ENCODE measurements around the gene MAP3K21.

MAP3K21 gene

DNA sequence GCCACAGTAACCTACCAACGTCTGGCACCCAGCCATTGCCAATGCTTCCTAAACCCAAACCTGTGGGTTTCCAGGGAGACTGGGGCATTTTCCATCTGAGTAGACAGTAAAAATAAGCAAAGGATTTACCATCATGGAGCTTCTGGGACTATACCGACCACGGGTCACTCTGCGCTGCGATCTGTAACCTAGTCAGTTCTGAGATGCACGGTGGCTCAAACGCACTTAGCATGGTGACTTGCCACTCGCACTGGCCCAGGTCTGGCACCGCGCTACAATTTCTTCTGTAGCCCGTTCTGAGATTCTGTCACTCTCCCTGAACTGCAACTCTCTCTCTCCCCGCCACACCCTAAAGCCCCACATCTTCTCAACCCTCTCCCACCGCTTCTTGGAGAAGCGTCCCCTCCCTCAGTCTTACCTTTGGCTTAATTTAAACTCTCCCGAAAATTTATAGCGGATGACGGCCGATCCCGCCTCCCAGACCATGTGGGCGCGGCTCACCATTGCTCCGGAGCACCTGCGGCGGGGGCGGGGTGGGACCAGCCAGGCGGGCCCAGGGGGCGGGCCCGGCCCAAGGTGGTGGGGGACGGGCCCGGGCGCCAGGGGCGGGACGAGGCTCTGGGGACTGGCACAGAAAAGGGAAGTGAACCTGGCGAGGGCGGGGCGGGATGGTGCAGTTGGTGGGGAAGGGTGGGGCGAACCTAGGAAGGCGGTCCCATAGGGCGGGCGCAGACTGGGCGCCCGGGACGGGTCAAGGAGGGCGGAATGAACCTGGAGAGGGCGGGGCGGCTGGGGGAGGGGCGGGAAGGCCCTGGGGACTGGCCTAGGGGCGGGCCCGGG, 493 bp upstream of the MAP3K21 start:
- DNase-seq, result peak; percentile 89

DNA sequence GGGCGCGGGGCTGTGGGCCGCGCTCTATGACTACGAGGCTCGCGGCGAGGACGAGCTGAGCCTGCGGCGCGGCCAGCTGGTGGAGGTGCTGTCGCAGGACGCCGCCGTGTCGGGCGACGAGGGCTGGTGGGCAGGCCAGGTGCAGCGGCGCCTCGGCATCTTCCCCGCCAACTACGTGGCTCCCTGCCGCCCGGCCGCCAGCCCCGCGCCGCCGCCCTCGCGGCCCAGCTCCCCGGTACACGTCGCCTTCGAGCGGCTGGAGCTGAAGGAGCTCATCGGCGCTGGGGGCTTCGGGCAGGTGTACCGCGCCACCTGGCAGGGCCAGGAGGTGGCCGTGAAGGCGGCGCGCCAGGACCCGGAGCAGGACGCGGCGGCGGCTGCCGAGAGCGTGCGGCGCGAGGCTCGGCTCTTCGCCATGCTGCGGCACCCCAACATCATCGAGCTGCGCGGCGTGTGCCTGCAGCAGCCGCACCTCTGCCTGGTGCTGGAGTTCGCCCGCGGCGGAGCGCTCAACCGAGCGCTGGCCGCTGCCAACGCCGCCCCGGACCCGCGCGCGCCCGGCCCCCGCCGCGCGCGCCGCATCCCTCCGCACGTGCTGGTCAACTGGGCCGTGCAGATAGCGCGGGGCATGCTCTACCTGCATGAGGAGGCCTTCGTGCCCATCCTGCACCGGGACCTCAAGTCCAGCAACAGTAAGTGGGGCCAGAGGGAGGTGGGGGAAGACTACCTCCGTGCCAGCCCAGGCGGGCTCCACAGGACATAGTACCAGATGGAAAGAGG, 808 bp downstream of the MAP3K21 start:
- DNase-seq, result peak; percentile 62

DNA sequence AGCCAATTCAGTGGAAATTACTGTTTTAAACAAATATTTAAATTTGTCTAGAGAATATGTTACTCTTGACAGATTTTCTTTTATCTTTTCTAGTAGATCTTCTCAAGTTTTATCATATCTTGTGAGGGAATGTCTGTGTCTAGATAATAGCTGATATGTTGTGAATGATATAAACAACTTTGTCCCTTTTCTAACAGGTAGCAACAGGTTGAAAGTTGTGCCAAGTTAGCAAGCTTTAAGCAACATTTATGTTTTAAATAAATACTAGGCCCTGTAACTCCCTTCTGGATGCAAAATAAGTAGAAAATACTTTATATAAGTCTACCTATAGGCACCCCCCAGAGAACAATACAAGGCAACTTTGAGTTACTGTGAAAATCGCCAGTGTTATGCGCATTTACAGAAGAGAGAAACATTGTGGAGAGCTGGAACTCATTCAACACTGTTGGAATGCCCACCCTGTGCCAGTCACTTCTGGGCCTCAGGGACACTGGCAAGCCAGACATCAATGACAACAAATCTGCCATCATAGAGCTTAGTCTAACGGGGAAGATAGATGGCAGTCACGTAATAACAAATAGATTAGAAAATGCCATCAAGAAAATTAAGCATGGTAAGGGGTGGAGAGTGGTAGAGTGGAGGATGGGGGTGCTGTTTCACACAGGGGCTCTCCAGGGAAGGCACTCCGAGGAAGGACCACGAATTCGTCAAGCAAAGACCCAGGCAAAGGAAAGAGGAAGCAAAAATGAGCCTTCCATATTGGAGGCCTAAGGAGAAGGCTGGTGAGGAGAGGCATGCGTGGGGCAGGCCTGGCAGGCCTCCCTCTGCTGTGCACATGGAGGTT, 4.4 kb downstream of the MAP3K21 start:
- DNase-seq, result no peak

DNA sequence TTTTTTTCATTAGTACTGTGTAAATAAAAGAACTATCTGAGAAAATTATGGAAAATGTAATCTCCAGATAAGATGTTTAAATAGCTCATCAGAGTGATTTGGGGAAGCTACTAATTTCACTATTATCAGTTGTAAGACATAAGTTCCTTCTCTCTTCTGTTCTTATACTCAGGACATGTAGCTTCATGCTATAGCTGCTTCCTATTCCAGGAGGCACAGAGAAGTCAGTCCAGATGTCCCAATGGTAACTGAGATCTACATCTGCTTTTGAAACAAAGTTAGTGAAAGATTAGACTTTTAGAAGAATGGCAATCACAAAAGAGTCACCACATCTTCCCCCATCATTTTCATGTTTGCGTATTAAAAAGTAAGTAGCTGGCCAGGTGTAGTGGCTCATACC, 5.6 kb downstream of the MAP3K21 start:
- DNase-seq, result no peak

DNA sequence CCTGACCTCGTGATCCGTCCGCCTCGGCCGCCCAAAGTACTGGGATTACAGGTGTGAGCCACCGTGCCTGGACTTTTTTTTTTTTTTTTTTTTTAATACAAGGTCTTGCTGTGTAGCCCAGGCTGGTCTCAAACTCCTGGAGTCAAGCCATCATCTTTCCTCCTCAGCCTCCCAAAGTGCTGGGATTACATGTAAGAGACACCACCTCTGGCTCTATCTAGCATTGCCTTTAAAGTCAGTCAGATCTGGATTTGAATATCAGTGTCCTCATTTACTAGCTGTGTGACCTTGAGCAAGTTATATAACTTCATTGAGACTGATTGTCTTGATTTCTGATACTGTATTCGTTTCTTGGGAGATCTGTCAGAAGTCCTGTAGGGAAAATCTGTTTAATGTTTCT, 6.6 kb downstream of the MAP3K21 start:
- no peak for DNase-seq

DNA sequence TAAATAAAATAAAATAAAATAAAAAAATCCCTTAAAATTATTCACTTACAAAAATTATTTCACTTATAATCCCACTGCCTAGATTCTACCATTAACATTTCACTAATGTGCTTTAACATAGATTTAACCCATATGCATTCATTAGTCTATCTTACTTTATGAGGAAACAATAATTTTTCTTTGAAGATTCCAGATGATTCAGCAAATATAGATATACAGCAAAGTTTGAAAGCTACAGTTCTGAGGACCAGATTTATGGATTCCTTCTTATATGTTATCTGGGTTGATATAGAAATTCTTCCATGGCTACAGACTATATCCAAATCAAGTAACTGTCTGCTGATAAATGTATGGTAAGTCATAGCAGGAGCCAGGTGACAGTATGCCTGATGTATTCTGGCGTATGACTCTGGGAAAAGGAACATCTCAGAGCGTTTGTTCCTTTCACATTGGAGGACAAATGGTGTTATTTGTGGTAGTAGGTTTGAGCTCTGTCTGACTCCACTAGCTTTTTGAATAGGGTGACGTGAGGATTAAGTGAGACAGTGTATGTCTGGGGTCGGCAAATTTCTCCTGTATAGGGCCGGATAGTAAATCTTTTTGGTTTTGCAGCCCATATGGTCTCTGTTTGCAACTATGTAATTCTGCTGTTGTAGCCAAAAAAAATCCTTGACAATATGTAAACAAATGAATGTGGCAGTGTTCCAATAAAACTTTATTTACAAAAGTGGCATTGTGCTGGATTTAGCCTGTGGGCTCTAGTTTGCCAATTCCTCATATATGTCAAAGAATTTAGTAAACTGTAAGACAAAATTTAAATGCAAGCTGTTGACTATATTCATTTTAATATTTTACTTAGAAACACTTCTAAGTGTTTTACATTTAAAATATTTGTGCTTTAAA, 9.3 kb downstream of the MAP3K21 start:
- no peak for DNase-seq

DNA sequence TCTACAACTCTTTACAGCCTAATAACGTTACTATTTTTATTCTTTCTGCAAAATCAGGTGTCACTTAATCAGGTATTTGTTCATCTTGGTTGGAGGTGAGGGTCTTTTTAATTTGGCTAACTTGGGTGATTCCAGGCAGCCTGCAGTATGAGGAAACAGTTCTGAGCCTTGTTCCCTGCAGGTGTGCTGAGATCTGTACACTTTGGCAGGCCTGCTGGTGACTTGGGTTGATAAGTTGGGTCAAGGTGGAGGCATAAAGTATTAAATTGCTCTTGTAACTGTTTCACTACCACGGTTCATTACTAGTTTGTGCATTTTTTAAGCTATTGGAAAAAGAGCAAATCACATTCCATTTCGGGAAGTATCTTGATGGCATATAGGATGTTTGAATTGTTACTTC, 10.0 kb downstream of the MAP3K21 start:
- no peak for DNase-seq

DNA sequence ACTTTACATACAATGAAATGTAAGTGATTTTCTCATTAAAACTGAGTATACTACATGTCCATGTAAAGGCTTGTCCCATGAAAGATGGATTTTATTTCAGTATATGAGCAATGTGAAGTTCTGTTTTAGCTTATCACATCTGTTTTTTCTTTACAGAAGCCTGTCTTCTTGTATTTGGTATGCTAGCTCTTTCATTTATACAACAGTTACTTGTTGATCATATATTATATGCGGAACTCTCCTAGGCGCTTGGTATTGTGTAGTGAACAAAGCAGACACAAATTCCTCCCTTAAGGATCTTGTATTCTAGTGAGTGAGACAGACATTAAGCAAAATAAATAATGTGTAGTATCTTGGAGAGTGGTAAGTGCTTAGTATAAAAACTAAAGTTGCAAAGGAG, 10.6 kb downstream of the MAP3K21 start:
- DNase-seq, result no peak

DNA sequence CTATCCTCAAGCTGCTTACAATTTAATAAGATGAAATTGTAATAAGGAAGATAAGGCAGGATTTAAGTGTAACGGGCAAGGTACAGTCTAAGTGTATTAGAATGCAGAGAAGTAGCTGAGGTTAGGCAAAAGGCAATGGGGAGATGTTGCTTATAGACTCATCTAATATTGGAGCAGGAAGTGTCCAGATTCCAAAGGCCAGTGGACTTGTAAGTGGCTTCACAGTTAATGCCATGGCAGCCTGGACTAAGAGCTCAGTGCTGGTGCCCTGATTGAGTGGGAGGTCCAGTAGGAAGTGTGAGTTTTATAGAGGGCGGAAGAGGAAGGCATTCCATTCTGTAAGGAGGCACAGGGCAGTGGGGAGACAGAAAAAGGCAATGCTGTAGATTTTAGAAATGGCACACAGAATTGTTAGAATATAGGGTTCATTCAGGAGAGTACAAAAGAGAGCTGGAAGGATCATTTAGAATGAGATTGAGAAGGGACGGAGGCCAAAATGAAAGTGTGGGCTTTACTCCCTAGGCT, 12.6 kb downstream of the MAP3K21 start:
- no peak for DNase-seq

DNA sequence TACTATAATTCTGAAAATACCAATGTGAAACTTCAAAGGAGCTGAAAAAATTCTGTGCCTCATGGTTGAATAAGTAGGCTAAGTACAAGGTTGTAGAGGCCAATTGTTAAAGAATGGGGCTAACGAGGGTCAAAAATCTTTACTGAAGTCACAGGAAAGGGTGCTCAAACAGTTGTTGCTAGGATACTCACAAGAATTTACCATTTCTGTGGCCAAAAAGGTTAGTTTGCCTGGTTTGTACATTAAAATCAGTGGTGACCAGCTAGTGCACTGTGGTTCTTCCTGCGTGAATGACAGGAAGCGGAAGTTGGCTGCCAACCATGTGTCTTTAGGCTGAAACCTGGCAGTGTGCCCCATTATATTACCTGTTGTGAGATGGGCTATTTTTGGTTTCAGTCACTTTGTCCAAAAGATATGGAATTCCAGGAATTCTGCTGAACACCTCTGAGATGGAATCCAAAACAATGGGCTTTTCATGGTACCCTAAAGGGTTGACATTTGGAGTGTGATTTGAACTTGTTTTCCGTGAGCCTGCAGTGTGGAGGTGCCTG, 13.5 kb downstream of the MAP3K21 start:
- DNase-seq, result no peak

DNA sequence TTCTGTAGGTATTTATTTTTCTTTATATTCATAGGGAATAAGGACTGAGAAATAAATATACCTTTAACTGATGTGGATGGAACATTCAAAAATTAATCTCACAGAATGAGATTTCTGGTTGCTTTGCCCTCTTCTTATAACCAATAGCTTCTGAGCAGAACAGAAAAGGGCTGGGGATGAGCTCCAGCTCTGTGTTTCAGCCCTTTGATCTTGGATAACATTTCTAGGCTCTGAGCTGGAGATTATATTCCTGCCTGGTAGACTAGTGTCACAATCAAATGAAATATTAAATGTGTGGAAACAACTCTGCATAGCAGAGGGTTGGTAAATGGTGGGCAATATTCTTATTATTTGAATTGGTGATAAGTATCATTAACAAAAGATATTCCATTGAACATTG, 14.6 kb downstream of the MAP3K21 start:
- no peak for DNase-seq

DNA sequence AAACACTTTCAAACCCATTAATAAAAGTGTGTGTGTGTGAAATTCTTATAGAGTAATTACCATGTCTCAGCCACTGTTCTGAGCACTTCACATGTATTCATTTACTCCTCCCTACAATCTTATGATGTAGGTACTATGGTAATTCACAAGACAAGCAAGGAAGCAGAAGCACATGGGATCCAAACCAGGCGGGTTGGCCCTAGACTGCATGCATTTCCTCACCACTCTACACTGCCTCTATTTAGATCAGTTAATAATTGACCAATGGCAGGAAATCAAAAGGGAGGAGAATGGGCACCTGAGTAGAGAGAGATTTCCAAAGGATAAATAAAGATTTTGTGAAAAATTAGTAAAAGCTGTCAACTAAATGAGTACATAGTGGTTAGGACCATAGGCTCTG, 15.7 kb downstream of the MAP3K21 start:
- DNase-seq, result no peak

DNA sequence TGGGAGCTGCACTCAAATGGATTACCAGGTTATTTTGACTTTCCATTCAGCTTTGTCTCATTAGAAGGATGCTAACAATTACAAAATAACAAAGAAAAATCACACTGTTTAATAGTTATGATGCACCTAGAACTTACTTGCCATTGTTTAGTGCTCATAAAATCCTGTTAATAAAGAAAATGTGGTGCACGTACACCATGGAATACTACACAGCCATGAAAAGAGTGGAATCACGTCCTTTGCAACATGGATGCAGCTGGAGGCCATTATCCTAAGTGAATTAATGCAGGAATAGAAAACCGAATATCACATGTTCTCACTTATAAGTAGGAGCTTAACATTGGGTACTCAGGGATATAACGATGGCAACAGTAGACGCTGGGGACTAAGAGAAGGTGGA, 19.8 kb downstream of the MAP3K21 start:
- DNase-seq, result no peak

DNA sequence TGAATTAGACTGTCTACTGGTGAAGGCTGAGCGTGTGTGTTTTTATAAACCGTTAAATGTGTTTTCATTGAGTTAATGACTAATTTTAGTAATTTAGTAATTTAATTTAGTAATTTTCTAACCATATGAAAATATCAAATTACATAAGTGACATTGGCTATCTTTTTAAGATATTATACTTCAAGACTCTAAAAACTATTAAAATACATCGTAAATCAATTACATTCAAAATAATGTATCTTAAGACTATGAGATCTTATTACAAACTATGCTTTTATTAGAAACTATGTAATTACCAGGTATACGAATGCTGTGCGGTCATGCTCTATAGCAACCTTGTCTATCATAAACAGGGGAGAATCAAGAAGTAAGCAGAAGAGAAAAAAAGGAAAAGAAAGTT, 21.6 kb downstream of the MAP3K21 start:
- DNase-seq, result no peak

DNA sequence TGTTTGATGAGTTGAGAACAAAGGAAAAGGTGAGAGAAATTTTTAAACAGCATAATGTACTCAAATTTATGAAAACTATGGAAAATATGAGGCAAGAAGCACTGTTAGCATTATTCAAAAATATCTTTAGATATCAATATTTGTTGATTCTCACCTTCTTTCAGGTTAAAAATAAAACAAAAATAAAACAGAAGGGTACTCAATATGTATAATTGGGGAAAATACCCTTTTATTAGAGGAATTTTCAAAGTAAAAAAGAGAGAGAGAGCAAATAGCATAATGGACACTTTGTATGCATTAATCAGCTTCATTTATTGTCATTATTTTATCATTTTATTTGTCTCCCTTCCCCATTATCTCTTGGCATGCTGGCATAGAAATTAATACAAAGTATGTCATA, 27.5 kb downstream of the MAP3K21 start:
- no peak for DNase-seq

DNA sequence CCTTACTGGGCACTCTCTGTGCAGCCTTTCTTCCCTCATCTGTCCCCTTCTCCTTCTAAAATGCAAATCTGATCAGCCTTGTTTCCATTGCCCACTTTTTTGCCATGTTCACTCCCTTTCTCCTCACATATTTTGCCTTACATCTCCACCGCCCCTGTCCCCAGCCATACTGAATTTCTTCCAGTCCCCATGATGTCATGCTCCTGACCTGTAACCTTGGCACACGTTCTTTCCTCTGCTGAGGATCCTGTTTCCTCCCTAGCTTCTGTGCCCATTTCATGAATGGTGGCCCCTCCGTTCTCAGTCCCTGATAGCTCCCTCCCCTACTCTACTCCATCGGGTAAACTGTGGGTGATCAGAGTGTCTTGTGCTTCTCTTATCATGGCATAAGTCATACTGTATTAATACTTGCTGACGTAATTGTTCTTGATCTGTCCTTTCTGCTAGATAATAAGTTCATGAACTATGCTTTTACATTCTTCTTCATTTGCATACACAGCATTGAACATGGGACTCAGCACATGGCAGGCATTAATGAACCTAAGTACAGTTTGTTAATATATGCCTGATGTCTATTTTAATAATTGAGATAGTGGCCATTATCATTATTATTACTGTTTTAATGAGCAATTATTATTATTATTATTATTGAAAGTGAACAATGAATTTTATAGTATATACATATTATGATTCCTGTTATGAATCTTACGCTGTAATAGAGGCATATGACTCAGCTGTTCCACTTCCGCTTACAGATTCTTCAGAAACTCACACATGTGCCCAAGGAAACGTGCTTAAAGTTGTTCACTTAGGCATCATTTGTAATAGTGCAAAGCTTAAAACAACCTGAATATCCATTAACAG, 28.5 kb downstream of the MAP3K21 start:
- no peak for DNase-seq

DNA sequence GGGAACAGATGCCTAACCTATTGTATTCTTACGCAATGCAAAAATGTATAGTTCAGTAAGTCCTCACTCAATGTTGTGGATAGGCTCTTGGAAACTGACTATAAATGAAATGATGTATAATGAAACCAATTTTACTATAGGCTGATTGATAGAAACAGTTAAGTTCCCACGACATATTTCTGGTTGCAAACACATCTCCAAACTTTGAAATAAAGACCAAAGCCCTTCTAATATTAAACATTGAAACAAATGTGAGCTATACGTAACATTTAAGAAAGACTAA, 29.1 kb downstream of the MAP3K21 start:
- DNase-seq, result no peak

DNA sequence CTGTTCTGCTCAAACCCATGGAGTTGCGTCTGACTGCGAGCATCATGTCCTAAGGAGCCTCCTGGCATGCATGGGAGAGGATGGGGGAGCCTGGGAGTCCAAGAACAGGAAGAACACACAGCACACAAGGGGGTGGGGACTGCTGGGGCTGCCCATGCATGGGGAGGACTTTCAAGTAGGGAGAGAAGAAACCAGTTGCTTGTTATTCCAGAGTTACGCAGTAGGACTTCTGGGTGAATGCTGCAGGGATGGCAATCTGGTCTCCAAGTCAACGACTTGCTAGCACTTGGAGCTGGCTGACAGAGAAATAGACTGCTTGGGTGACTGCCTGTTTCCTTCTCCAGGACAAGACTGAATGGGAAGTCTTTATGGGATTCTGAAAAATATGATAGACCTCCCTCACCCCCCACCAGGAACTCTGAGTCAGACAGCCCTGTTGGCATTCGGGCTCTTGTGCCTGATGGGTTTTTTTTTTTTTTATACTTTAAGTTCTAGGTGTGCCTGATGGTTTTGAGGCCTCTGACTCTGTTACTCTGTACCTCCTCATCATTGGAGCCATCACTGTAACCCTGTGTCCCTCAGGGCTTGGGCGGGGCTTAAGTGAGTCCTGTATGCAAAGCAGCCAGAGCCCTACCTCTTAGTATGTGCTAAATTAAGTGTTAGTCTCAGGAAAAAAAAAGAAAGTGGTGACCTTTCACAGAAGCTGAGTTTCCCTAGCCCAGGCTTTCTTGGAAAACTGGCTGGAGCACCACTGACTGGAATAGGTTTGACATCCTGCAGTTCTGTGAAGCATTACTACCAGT, 30.3 kb downstream of the MAP3K21 start:
- no peak for DNase-seq

DNA sequence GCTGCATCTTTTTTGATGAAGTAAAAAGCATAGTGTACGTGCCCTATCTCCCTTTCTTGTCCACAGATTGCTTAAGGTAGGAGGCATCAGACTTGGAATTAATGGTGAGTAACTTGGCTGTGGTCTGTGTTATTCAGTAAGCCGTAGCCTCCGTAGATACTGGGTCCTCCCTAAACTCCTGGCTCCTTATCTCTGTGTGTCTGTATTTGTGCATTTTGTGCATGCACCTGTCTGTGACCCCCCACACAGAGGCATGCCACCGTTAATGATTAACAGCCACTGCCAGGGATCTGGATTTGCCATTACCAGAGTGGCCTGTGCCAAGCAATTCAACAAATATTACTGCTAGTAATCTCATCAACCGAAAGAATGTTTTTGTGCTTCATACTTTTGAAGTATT, 31.9 kb downstream of the MAP3K21 start:
- DNase-seq, result no peak

DNA sequence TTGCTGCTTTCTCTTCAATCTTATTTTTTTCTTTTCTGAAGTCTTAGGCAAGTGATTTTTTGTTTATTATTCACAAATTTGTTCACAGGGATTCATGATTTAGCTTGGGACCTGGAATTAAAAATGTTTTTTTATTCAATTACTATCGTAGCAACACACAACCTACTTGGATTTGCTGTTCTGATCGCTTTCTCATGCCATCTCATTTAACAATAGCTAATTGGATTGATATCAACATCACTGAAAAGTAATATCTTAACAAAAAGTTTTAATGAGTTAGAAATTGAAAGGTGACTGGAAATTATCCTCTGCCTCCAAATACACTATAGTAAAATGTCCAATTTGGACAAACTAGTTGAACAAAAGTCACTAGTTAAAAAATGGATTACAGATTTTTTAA, 32.4 kb downstream of the MAP3K21 start:
- no peak for DNase-seq
